ENCODE data around the gene CPT1B. TPM values are rescaled to one million over a fixed set of nuclear protein-coding genes. Genes with fewer than 3 reads are reported as not detected.
"Not testable (repeated sequence)": the region's sequence is repeated elsewhere in the genome, so short reads cannot be mapped to it uniquely, and the experiment has no call there.

CPT1B gene
- total RNA-seq, 1 donor from 2014 or later = not detected

DNA sequence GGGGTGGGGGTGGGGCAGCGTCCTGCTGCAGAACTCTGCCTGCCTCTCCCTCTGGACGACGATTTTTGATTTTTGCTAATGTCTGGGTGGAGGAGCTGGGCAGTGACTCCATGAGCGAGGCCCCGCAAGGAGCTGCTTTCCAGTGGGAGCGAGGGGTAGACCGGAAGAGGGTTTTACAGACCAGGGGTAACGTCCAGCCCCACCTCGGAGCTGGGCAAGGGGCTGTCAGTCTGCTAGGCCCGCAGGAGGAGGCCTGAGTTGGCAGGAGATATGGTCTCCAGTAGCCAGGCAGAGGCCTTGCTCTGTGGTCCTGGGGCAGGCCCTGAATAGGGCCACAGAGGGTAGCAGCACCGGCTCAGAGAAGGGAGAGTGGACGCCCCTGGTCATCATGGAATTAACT lies 31.4 kb upstream of the CPT1B start:
- no peak for DNase-seq (ENCODE audit: low spot score)

DNA sequence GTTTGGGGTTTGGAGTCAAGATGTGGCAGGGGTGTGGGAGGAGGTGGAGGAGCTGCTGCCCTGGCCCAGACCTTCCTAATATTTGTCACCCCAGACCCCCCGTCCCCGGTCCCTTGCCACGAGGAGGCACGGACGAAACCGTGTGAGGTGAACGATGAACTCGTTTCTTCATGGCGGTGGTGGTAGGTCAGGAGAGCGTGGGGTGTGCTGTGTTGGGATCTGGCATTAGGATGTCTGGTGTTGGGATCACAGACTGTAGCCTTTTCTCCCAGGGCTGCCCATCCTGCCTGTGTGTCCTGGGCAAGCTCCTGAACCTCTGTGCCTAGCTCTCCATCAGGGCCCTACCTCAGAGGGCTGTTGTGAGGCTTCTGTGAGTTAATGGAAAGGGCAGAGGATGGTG lies 30.8 kb upstream of the CPT1B start:
- DNase-seq (ENCODE audit: low spot score) = no peak

GRCh38 chr22:50608058-50608840 lies 30.0 kb upstream of the CPT1B start:
- DNase-seq (ENCODE audit: low spot score) = not testable (repeated sequence)

- DNase-seq (ENCODE audit: low spot score) = no peak
Observed at GRCh38 chr22:50607659-50608020, 29.4 kb upstream of the CPT1B start.

GRCh38 chr22:50606946-50607658 lies 28.9 kb upstream of the CPT1B start:
- DNase-seq (ENCODE audit: low spot score) = no peak

DNA sequence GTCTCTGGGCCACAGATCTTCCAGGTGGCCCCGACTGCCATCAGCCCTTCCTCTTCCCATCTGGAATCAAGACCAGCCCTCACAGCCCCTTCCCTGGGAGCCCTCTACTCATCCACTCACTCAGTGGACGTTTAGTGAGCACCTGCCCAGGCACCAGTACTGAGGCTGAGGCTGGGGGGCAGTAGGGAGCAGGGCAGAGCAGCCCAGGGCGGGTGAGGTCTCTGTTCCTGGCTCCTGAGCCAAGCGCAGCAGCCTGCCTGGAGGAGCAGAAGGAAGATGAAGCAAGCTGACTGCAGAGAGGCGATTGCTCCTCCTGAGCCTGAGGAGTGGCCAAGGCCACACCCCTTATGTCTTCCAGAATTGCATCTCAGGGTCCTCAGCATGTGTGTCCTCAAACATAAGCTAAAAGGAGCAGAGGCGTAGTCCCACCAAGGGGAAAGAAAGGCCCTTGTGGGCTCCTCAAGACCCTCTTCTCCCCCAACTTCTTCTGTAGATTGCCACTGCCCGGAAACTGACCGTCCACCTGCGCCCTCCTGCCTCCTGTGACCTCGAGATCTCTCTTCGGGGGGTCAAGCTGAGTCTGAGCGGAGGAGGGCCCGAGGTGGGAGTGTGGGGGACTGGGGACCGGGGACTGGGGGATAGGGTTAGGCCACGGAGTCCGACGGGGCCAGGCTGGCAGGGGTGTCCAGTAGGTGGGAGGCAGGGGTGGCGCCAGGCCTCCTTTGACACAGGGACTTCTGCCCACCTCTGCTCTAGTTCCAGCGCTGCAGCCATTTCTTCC lies 28.1 kb upstream of the CPT1B start:
- no peak for DNase-seq (ENCODE audit: low spot score)

- DNase-seq (ENCODE audit: low spot score) = no peak
Observed at GRCh38 chr22:50605613-50606074, 27.4 kb upstream of the CPT1B start.

GRCh38 chr22:50605002-50605612 lies 26.9 kb upstream of the CPT1B start:
- no peak for DNase-seq (ENCODE audit: low spot score)

GRCh38 chr22:50604256-50605001 lies 26.2 kb upstream of the CPT1B start:
- no peak for DNase-seq (ENCODE audit: low spot score)

DNA sequence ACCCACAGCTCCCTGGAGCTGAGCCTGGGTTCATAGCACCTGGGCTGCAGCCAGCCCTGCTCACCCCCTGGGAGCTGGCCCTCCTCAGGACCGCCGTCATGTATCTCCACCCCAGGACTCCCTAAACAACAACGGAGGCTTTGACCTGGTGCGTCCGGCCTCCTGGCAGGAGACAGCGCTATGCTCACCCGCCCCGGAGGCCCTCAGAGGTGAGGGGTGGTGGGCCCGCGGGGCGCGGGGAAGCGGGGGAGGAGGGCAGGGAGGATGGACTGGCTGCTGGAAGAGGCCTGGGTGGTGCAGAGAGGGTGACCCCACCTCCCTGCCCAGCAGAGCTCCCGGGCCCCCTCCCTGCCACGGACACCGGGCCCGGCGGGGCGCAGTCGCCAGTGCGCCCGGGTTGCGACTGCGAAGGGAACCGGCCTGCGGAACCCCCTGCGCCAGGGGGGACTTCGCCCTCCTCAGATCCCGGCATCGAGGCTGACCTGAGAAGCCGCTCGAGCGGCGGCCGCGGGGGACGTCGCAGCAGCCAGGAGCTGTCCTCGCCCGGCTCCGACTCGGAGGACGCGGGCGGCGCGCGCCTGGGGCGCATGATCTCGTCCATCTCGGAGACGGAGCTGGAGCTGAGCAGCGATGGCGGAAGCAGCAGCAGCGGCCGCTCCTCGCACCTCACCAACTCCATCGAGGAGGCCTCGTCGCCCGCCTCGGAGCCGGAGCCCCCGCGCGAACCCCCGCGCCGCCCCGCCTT lies 25.5 kb upstream of the CPT1B start:
- no peak for DNase-seq (ENCODE audit: low spot score)

DNA sequence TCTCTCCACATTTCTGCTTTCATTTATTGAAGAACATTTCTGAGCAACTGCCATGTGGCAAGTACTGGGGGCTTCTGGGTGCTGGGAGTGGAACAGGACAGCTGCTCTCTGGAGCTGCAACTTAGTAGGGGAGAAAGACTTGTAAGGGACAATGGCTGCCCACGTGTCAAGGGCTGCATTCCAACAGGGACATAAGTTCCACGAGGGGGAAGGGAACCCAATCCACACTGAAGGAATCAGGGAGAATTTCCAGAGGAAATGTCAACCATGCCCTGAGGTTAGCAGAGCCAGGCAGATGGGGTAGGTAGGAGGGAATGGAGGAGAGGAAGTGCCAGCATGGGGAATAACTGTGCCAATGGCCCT lies 24.1 kb upstream of the CPT1B start:
- no peak for DNase-seq (ENCODE audit: low spot score)

DNA sequence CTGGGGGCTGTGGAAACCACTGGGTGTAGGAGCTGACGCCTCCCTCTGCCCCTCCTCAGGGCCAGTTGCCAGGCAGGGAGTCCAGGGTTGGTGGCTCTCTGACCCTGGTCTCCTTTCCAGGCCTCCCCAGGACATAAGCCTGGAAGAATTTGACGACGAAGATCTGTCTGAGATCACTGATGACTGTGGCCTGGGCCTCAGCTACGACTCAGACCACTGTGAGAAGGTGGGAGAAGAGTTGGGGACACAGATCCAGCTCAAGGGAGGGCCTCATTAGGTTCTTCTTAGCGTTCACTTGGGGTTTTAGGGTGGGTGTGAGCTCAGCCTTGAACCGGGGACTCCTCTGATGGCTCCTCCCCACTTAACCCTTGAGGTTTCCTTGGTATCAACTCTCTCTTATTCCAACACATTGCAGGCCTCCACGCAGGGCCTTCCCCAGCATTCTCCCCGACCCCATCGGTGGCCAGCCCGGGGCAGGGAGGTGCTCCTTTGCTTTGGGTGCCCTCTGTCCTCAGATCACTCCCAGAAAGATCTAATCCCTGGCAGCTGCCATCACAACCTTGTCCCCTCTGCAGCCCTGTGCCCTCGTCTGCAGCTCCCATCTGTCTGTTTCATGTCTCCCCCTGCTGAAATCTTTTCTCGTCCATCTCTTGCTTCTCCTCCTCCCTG lies 23.6 kb upstream of the CPT1B start:
- DNase-seq (ENCODE audit: low spot score) = no peak

DNA sequence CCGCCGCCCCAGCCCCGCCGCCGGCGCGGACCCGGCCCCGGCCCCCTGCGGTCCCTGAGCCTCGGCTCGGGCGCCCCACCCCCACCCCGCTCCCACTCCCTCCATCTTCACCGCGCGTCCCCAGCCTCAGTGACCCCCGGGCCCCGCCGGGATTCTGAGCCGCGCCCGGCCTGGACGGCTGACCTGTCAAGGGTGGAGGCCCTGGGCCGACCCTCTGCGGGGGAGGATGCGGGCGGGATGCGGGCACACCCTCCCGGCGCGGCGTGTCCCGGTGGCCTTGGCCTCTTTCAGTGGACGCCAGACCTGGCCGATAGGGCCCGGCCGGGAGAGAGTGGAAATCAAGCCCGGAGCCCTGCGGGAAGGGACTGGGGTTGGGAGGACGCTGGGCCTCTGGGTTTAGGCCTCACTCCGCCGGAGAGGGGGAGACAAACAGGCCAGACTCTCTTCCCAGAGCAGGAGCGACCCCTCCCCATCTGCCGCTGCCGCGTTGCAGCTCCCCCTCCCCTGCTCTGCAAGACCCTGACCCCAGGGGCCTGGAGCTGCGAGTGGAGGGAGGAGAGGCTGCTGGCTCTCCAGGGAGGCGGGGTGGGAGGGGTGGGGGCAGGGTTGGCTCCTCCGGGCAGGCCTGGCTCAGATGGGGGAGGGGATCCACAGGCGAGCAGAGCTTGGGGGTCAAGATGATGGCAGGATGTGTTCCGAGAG lies 22.9 kb upstream of the CPT1B start:
- DNase-seq (ENCODE audit: low spot score) = no peak

DNA sequence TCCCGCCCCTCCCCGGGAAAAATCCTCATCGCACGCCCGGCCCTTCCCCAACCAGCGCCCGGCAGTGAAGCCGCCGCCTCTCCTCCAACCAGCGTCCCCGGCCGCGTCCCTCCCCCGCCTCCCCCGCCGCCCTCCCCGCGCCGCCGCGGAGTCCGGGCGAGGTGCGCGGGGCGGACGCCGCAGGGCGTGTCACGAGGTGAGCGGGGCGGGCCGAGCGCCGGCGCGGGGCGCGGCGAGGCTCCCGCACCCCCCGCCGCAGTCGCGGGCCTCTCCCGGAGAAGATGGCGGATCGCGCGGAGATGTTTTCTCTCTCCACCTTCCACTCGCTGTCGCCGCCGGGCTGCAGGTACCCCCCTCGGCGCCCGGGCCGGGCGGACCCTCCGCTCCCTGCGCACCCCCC lies 22.3 kb upstream of the CPT1B start, which contains the start of gene MAPK8IP2:
Gene MAPK8IP2 (plus strand): TSS at position 256 of the 400 bp plus-strand sequence. CDS start 26 bp downstream, at position 282.
- no peak for DNase-seq (ENCODE audit: low spot score)

- DNase-seq (ENCODE audit: low spot score) = peak; percentile 38
Observed at GRCh38 chr22:50599816-50600455, 21.7 kb upstream of the CPT1B start.

DNA sequence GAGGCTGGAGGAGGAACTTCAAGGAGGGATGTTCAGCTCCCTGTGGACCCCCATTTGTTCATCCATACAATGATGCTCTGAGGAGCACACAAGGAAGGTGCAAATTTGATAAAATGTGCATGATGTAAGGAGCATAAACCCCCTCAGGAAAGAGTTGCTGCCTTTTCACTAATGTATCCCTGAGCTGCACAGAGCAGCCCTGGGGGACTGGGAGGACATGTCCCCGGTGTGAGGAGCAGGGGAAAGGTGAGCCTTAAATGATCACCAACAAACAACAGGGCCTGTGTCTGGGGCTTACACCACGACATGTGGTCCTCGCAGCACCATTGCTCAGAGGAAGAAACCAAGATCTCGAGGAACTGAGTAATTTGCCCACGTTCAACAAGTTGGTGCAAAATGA lies 18.9 kb upstream of the CPT1B start:
- no peak for DNase-seq (ENCODE audit: low spot score)

DNA sequence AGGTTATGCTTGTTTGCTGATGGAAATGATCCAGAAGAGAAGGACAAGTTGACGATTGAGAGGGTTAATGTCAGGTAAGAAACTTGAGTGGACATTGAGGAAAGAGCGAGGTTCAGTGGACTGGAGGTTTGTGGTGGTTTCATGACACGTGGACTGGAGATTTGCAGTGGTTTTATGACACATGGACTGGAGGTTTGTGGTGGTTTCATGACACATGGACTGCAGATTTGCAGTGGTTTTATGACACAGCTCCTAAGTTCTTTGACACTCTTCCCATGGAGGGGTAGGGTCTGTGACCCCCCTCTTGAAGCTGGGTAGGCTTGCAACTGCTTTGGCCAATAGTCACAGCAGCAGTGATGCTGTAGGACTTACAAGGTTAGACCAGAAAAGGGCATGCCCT lies 17.0 kb upstream of the CPT1B start:
- DNase-seq (ENCODE audit: low spot score) = no peak

DNA sequence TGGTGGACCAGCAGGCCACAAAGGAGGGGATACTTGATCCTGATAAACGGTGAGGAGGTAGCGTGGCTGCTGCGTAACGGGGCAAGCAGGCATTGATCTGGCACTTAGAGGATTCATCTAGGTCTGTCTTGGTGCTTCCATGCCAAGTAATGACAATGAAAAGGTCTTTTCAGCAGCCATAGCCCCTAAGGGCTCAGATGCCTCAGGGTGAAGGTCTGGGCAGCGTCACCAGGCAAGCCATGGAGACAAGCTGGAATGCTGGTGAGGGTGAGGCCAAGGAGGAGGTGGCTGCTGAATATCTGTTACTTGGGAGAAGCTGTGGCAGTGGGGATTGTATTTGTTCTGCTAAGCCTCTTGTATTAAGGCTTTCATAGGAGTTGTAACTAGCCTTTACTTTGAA lies 9.2 kb upstream of the CPT1B start:
- DNase-seq (ENCODE audit: low spot score) = no peak

DNA sequence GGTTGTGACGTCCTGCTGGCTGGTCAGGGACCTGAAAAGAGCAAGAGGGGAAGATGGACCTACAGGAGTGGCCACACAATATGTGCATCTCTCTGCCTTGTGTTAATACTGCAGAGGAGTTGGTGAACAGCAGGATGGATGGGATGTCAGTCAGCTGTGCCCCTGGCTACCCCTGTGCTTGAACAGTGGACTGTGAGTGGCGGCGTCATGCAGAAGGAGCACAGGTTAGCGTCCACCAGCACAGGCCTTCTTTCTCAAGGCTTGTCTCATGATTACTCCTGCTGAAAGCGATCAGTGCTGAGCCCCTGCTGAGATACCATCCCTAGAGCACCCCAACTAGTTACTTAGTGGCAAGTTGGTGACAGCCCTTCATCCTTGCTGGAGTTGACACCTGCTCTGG lies 8.2 kb upstream of the CPT1B start:
- DNase-seq (ENCODE audit: low spot score) = no peak
